Measurements from ENCODE around the gene TAF1C.

DNA sequence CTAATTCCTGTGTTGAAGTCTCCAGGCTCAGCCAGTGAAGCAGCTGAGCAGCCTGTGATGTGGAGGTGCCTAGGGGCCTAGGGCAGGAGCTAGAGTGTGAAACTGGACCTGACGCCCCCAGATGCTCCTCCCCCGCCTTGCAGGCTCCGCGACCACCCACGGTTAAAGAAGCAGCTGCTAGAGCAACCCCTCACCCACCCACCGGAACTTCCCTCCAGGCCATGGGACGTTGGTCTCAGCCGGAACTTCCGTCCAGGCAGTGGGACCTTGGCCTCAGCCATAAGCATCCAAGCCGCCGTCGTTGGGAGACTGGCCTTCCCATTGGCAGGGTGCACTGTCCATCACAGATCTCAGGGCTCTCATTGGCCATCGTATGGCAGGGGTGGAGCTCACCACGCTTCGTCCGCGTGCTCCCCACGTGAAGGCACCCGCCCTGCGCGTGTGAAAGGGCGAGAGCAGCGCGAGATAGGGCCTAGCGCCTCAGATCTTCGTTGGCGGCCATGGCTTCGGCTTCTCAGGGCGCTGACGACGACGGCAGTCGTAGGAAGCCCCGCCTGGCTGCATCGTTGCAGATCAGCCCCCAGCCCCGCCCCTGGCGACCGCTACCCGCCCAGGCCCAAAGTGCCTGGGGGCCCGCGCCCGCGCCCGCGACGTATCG lies 4.0 kb upstream of the TAF1C start, which contains the start of gene ADAD2:
- TF ChIP-seq CTCF (IDR thresholded peaks at IDR 0.05), result no peak
- no peak for TF ChIP-seq POLR2A (IDR thresholded peaks at IDR 0.05)

Measured in sigmoid colon (tissue), 3 donors.